HG02678 (cell line): Measurements from ENCODE around the gene SEMA3C.
A peak's percentile ranks its signal among the peaks of the same experiment; 100 is the strongest.

Experiments
- ATAC-seq: cut with Tn5 transposase; IDR thresholded peaks from one replicate; pipeline ENCODE4 v1.9.1; 2021; ENCODE audit warnings: mild to moderate bottlenecking, moderate library complexity; ENCODE audit not compliant: unreplicated experiment

SEMA3C gene

DNA sequence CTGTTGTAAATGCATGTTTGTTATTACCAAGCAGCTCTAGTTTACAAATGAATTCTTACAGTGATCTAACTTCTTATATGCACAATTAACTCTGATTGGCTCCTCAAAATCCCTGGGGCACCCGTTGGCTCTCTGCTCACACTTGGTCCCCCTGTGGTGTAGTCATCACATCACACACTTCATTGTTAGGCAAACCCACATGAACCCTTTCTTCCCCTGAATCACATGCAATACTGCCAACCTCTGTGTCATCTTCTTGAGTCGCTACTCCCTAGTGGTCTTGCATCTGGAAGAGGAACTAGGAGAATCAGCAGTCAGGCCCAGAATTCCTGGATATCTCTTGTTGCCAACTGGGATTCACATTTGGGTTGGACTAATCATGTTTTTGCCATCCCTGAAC lies 207.3 kb downstream of the SEMA3C start:
- ATAC-seq = no peak

DNA sequence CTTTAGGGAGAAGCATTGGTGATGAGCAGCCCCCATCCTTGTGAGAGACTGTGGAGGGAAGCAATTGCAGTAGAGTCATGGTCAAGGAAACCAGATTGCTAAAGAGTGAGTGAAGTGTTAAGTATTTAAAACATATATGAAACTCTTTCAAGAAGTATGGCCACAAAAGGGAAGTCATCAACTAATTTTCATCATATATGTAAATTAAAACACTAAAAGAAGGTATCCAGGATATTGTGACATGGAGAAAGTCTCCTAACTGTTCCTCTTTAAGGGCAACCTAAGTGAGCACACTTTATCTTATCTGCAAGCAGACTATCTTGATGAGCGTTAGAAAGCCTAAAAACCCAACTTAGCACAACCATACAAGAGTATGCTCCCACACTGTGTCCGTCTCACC lies 210.7 kb downstream of the SEMA3C start:
- no peak for ATAC-seq

DNA sequence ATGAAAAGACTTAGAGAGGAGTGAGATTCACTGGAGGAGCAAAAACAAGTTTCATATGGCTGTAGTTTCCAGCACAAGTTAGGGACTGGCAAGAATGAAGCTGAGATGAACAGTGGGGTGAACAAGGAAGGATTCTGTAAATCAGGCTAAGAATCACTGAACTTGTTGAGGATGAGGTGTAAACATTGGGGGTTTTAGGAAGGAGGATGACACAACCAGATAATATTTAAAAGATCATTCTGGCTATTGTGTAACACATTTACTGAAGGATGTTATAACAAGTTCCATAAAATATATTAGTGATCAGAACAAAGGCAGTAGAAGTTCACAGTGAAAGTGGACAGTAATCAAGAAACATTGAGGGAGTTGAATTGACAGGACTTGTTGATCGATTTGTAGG lies 211.5 kb downstream of the SEMA3C start:
- ATAC-seq = no peak

DNA sequence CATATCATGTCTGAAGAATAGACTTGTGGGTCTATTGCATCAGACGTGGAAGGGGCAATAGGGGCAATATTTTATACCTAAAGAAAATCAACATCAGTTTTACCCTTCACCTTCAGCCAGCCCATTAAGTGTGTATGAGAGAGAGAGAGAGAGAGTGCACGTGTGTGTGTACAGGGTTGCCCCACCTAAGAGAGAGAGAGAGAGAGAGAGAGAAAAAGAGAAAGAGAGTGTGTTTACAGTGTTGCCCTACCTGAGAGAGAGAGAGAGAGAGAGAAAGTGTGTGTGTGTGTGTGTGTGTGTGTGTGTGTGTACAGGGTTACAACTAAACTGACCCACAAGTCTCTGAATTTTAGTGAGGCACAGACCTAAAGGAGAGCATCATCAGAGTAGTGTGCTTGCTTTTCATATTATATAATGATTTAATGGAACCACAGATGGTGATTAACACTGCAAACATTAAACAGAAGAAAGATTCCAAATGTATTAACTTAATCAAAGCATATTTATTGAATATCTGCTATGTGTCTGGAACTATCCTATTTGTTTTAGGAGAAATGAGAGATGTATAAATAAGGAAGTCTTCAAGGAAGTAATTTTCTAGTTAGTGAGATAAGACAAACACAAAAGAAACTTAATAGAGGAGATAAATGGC lies 213.6 kb downstream of the SEMA3C start:
- ATAC-seq = no peak

DNA sequence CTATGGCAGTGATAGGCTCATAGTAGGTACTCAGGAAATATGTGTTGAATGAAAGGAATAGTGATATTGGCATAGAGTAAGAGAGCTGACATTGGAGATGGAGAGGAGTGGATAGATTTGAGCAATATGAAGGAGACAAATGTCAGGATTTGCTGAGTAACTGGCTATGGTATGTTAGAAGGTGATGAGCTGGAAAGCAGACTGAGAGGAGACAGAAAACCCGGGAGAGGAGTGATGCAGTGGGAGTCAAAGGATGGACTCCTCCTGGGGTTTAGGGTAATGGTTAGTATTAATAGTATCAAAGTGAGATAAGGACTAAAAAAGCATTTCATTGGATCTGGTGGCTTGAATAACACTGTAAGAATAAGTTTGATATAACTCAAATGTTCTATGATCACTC lies 215.6 kb downstream of the SEMA3C start:
- ATAC-seq = no peak

DNA sequence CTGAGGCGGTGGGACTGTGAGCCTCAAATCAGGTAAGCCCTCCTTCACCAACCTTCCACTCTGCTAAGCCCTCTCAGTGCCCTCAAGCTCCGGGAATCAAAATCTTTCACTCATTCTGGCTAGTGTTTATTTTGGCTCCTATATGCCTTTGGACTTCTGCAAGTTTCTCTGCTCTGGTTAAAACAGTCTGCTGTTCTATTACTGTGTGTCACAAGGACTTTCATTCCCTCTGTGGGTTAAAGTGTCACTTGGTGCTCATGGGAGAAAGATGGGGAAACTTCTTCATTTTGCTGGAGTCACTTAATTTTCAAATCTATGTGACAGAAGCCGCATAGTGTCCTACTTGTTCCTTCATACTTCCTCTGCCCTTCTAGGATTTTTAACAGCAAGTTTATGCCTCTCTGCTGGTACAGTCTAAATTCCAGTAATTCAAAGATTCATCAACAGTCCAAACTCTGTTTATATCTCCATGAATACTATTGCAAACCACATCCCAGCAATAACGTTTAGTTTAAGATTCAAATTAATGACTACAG lies 219.1 kb downstream of the SEMA3C start:
- no peak for ATAC-seq

DNA sequence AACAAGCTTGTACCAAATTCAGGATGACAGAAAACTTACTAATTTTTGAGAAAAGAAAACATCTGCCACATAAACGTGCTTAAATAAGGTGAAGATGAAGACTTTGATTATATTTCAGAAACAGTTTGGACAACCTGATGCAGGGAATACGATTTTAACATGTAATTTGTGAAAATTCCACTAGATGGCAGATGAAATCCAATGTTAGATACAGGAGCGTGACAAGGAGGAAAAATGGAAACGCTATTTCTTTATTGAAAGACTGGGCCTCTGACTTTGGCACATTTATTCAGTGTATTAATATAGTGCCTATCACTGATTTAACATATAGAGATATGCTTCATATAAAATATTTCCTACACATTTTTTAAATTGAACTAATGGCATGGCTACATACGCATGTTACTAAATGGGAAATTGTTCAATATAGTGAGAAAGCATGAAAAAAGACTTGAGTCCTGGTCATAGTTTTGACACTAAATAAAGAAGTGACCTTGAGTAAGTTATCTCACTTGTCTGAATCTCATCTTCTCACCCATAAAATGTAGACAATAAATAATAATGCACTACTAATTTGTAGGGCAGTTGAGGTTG lies 219.7 kb downstream of the SEMA3C start:
- ATAC-seq = peak; percentile 75
